HFFc6 (cell line): ENCODE results near the gene POU5F1. TPM values are rescaled to one million over a fixed set of nuclear protein-coding genes. Genes with fewer than 3 reads are reported as not detected.
A peak's percentile ranks its signal among the peaks of the same experiment; 100 is the strongest.

ENCODE experiments used
- DNase-seq: peaks from one replicate; pipeline ENCODE4 v3.0.0-alpha.2; 2018
- H3K27ac Mint-ChIP-seq: 2 replicates; pipeline ENCODE4 v1.8.0; 2020; ENCODE audit warnings: mild to moderate bottlenecking, mixed read lengths
- H3K27me3 Mint-ChIP-seq: 2 replicates; pipeline ENCODE4 v1.8.0; 2021; ENCODE audit warnings: mild to moderate bottlenecking, moderate library complexity, mixed read lengths; ENCODE audit not compliant: insufficient read depth
- H3K36me3 Mint-ChIP-seq: 2 replicates; pipeline ENCODE4 v1.8.0; 2021; ENCODE audit warnings: low read depth, mixed read lengths
- H3K4me1 Mint-ChIP-seq: 2 replicates; pipeline ENCODE4 v1.8.0; 2020; ENCODE audit warnings: low read depth, mixed read lengths
- H3K4me3 Mint-ChIP-seq: 2 replicates; pipeline ENCODE4 v1.8.0; 2020; ENCODE audit warnings: mild to moderate bottlenecking, moderate library complexity, mixed read lengths
- H3K9me3 Mint-ChIP-seq: 2 replicates; pipeline ENCODE4 v1.8.0; 2020; ENCODE audit warnings: mild to moderate bottlenecking, mixed read lengths
- total RNA-seq, 6 experiments: library from RNA; stranded (reverse); fragmentation: NEBNext Ultra II Directional; extraction: Animal tissue kit (Norgen Biotek cat#: 25700); gene quantifications; 2 replicates in 1 of 6; 3 replicates in 5 of 6; pipeline ENCODE4 v1.2.3, GENCODE V29; 2021
- TF ChIP-seq, protein P1 (sequence below): fragments of 200-600 bp; sonication (generic); IDR thresholded peaks from 2 replicates; pipeline ENCODE4 v1.5.0; 2021; ENCODE audit warnings: antibody characterized with exemption, mild to moderate bottlenecking

Gene POU5F1
- total RNA-seq, 6 experiments from 2014 or later = 0.17 to 0.63 (median 0.33) TPM

GRCh38 chr6:31145386-31145785, 25.1 kb downstream of the POU5F1 start:
- Mint-ChIP-seq H3K27me3 (peaks cover 2% of the 10 kb centered on the region; the same call in 1 of the 2 replicates), H3K4me3 (no peak overlapping the region), H3K4me1 (peaks cover 21% of the 10 kb centered on the region), H3K27ac (no peak overlapping the region), H3K9me3 (no peaks in the 10 kb centered on the region), H3K36me3 (0 out of 2 replicates have a peak, but pooled peaks cover 9% of the 10 kb centered on the region)
- TF ChIP-seq, protein P1, sequence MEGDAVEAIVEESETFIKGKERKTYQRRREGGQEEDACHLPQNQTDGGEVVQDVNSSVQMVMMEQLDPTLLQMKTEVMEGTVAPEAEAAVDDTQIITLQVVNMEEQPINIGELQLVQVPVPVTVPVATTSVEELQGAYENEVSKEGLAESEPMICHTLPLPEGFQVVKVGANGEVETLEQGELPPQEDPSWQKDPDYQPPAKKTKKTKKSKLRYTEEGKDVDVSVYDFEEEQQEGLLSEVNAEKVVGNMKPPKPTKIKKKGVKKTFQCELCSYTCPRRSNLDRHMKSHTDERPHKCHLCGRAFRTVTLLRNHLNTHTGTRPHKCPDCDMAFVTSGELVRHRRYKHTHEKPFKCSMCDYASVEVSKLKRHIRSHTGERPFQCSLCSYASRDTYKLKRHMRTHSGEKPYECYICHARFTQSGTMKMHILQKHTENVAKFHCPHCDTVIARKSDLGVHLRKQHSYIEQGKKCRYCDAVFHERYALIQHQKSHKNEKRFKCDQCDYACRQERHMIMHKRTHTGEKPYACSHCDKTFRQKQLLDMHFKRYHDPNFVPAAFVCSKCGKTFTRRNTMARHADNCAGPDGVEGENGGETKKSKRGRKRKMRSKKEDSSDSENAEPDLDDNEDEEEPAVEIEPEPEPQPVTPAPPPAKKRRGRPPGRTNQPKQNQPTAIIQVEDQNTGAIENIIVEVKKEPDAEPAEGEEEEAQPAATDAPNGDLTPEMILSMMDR = no peak
- no peak for DNase-seq

DNA sequence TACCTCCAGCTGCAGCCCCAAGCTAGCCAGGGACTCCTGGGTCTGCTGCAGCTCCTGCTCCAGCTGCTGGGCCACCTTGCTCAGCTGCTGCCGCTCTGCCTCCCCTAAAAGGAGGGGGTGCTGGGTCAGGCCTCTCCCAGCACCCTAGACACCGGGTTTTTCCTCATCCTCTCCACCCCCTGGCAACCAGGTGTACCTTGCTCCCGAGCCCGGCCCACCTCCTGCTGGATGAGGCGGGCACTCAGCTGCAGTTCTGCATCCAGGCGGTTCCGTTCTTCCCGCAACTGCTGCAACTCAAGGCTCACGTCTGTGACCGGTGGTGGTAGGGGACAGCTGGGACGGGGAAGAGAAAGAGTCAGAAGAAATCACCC, 25.5 kb downstream of the POU5F1 start:
- TF ChIP-seq, protein P1 = no peak
- H3K27me3 Mint-ChIP-seq = peaks cover 2% of the 10 kb centered on the region; the same call in 1 of the 2 replicates
- H3K36me3 Mint-ChIP-seq = 0 out of 2 replicates have a peak, but pooled peaks cover 9% of the 10 kb centered on the region
- no peaks in the 10 kb centered on the region for H3K9me3 Mint-ChIP-seq
- no peak for DNase-seq
- H3K4me3 Mint-ChIP-seq = no peak overlapping the region
- H3K4me1 Mint-ChIP-seq = peaks cover 21% of the 10 kb centered on the region
- H3K27ac Mint-ChIP-seq = no peak overlapping the region

GRCh38 chr6:31144296-31144969, 26.0 kb downstream of the POU5F1 start:
- Mint-ChIP-seq H3K4me3 (no peak overlapping the region), H3K27ac (no peak overlapping the region), H3K4me1 (peaks cover 26% of the 10 kb centered on the region), H3K9me3 (no peaks in the 10 kb centered on the region), H3K36me3 (0 out of 2 replicates have a peak, but pooled peaks cover 9% of the 10 kb centered on the region), H3K27me3 (peaks cover 2% of the 10 kb centered on the region; the same call in 1 of the 2 replicates)
- no peak for DNase-seq
- TF ChIP-seq, protein P1 = no peak

DNA sequence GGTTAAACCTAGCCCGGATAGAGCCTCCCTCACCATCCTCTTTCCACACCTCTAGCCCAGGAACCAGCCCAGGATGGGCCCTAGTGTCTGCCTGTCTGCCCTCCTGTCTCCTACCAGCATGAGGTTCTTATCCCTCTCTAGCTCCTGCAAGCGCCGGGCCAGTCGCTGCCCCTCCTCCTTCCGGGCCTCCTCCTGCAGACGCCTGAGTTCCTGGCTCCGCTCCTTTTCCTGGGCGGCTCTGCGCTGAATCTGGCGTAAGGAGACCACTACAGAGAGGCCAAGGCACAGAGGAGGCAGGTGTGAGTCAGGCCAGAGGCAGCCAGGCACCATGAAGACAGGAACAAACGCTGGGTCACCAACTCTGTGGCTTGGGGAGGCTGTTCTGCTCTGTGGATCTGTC, 27.3 kb downstream of the POU5F1 start:
- TF ChIP-seq, protein P1 = no peak
- no peak overlapping the region; the same call in 1 of the 2 replicates for H3K4me3 Mint-ChIP-seq
- no peaks in the 10 kb centered on the region for H3K9me3 Mint-ChIP-seq
- H3K27ac Mint-ChIP-seq = peak overlapping the region; percentile 65; the same call in 1 of the 2 replicates
- H3K4me1 Mint-ChIP-seq = peaks cover 32% of the 10 kb centered on the region
- H3K27me3 Mint-ChIP-seq = peaks cover 2% of the 10 kb centered on the region; the same call in 1 of the 2 replicates
- DNase-seq = no peak
- H3K36me3 Mint-ChIP-seq = 0 out of 2 replicates have a peak, but pooled peaks cover 9% of the 10 kb centered on the region

DNA sequence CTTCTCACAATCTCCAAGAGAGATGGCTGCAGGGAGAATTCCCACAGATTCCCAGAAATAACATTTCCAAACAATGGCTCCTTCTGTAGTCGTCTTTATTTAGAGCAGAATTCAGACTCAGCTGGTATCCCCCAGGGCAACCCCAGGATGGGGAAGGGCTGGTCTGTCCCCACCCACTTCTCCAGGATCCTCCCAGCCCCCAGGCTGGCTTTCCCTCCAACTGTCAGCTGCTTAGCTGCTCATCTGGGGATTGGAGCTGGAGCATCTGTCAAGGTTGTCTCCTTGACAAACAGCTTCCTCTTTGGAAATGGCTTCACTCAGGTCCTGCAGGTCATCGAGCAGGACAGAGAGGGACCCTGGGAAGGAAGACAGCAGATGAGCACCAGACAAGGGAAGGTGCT, 28.1 kb downstream of the POU5F1 start:
- no peak overlapping the region for H3K4me3 Mint-ChIP-seq
- H3K27ac Mint-ChIP-seq = no peak overlapping the region; the same call in 1 of the 2 replicates
- H3K9me3 Mint-ChIP-seq = no peaks in the 10 kb centered on the region
- TF ChIP-seq, protein P1 = no peak
- no peak for DNase-seq
- peaks cover 38% of the 10 kb centered on the region for H3K4me1 Mint-ChIP-seq
- H3K36me3 Mint-ChIP-seq = 0 out of 2 replicates have a peak, but pooled peaks cover 9% of the 10 kb centered on the region
- H3K27me3 Mint-ChIP-seq = peaks cover 4% of the 10 kb centered on the region
